SK-N-SH (cell line): ENCODE measurements around the gene ARMH3. TPM values are rescaled to one million over a fixed set of nuclear protein-coding genes. Genes with fewer than 3 reads are reported as not detected.

Experiments
- CTCF ChIA-PET: fragments of 300-600, 350-600 bp; formaldehyde crosslinking; extraction: SDS; loops from one replicate; lab custom pipeline; 2021; lab: Yijun Ruan, JAX
- POLR2A ChIA-PET: fragments of 350-600 bp; sonication (Branson Sonifier 250); formaldehyde crosslinking; extraction: SDS; loops from one replicate; lab custom pipeline; 2020; ENCODE audit warnings: antibody characterized with exemption, inconsistent platforms; lab: Yijun Ruan, JAX
- DNase-seq: peaks from one replicate; pipeline ENCODE4 v3.0.0; 2012
- H2AFZ ChIP-seq: fragments of 200-600 bp; sonication (generic); 2 replicates; pipeline ENCODE4 v1.8.1; 2016; ENCODE audit warnings: antibody characterized with exemption, mild to moderate bottlenecking, low read depth
- H3F3A ChIP-seq: fragments of 200-600 bp; sonication (generic); replicated peaks from 2 replicates; pipeline ENCODE3; 2016; ENCODE audit warnings: antibody characterized with exemption, mild to moderate bottlenecking; ENCODE audit not compliant: insufficient read depth
- H3K27ac ChIP-seq, 2 experiments: fragments of 200-500 bp in 1 of 2; fragments of 200-600 bp in 1 of 2; sonication (Bioruptor generic) in 1 of 2; sonication (generic), shearing (Covaris generic) in 1 of 2; 2 replicates each; pipeline versions ENCODE4 v1.5.1 to v1.6.1; 2014 to 2016; ENCODE audit warnings: low read depth in 2 of 2, inconsistent platforms in 1 of 2, low read length in 1 of 2, mild to moderate bottlenecking in 1 of 2, mixed read lengths in 1 of 2
- H3K27me3 ChIP-seq: fragments of 200-600 bp; sonication (generic), shearing (Covaris generic); 2 replicates; pipeline ENCODE4 v1.6.1; 2016; ENCODE audit warnings: mixed run types; ENCODE audit not compliant: insufficient read depth
- H3K36me3 ChIP-seq, 2 experiments: fragments of 200-500 bp in 1 of 2; fragments of 200-600 bp in 1 of 2; sonication (Bioruptor generic) in 1 of 2; sonication (generic) in 1 of 2; replicated peaks in 1 of 2; 2 replicates each; pipeline versions ENCODE3 to v1.5.1; 2014 to 2016; ENCODE audit warnings: low read length in 1 of 2, mild to moderate bottlenecking in 1 of 2; ENCODE audit not compliant: insufficient read depth in 2 of 2, control insufficient read depth in 1 of 2
- H3K4me1 ChIP-seq, 2 experiments: fragments of 200-500 bp in 1 of 2; fragments of 200-600 bp in 1 of 2; sonication (Bioruptor generic) in 1 of 2; sonication (generic), shearing (Covaris generic) in 1 of 2; 2 replicates each; pipeline versions ENCODE4 v1.5.1 to v1.6.1; 2014 to 2016; ENCODE audit warnings: low read depth in 1 of 2, low read length in 1 of 2, mixed run types in 1 of 2; ENCODE audit not compliant: insufficient read depth in 2 of 2, control insufficient read depth in 1 of 2
- H3K4me2 ChIP-seq: fragments of 200-600 bp; sonication (generic), shearing (Covaris generic); 2 replicates; pipeline ENCODE4 v1.6.1; 2017; ENCODE audit warnings: mixed run types
- H3K4me3 ChIP-seq, 2 experiments: fragments of 200-500 bp in 1 of 2; fragments of 200-600 bp in 1 of 2; sonication (Bioruptor generic) in 1 of 2; sonication (generic), shearing (Covaris generic) in 1 of 2; 2 replicates each; pipeline versions ENCODE4 v1.5.1 to v1.8.1; 2014 to 2016; ENCODE audit warnings: low read depth in 2 of 2, inconsistent platforms in 1 of 2, low read length in 1 of 2, mild to moderate bottlenecking in 1 of 2, mixed read lengths in 1 of 2, moderate library complexity in 1 of 2
- H3K79me2 ChIP-seq: fragments of 200-600 bp; sonication (generic); 2 replicates; pipeline ENCODE4 v1.8.1; 2017; ENCODE audit warnings: mild to moderate bottlenecking; ENCODE audit not compliant: insufficient read depth
- H3K9ac ChIP-seq: fragments of 200-600 bp; sonication (generic); 2 replicates; pipeline ENCODE4 v1.6.1; 2017; ENCODE audit warnings: mixed run types
- H3K9me2 ChIP-seq: fragments of 200-600 bp; sonication (generic); 2 replicates; pipeline ENCODE4 v1.6.1; 2017; ENCODE audit warnings: mixed run types
- H3K9me3 ChIP-seq: fragments of 200-600 bp; sonication (generic); 2 replicates; pipeline ENCODE4 v1.6.1; 2017; ENCODE audit warnings: mixed run types, mild to moderate bottlenecking, moderate library complexity
- H4K20me1 ChIP-seq: fragments of 200-600 bp; sonication (generic); 2 replicates; pipeline ENCODE4 v1.6.1; 2017; ENCODE audit warnings: mild to moderate bottlenecking, mixed run types; ENCODE audit not compliant: insufficient read depth
- ELF1 ChIP-seq: IDR thresholded peaks from 2 replicates; pipeline ENCODE4 v1.4.0; 2012
- EZH2phosphoT487 ChIP-seq: fragments of 200-600 bp; sonication (generic); IDR thresholded peaks from 2 replicates; pipeline ENCODE4 v1.6.1; 2017; ENCODE audit warnings: low read depth, mixed run types, mild to moderate bottlenecking, antibody characterized with exemption, moderate library complexity, borderline replicate concordance
- GABPA ChIP-seq: IDR thresholded peaks from 2 replicates; pipeline ENCODE4 v1.4.0; 2012; ENCODE audit warnings: low read depth, mild to moderate bottlenecking
- GATA2 ChIP-seq: sonication (generic); formaldehyde crosslinking; IDR thresholded peaks from 2 replicates; pipeline ENCODE4 v1.5.0; 2020; ENCODE audit warnings: mild to moderate bottlenecking, missing genetic modification reagents
- JUND ChIP-seq: IDR thresholded peaks from 2 replicates; pipeline ENCODE4 v1.4.0; 2012
- NFIC ChIP-seq: IDR thresholded peaks from 2 replicates; pipeline ENCODE4 v1.4.0; 2012; ENCODE audit warnings: borderline replicate concordance
- POLR2AphosphoS5 ChIP-seq: IDR thresholded peaks from 2 replicates; pipeline ENCODE4 v1.6.1; 2012; ENCODE audit warnings: low read depth, low read length
- RAD21 ChIP-seq: IDR thresholded peaks from 2 replicates; pipeline ENCODE4 v1.6.1; 2012; ENCODE audit warnings: mild to moderate bottlenecking, low read length
- RFX5 ChIP-seq: IDR thresholded peaks from 2 replicates; pipeline ENCODE4 v1.6.1; 2012; ENCODE audit warnings: mild to moderate bottlenecking, improper control_type of control experiment, low read length
- SIN3A ChIP-seq: IDR thresholded peaks from 2 replicates; pipeline ENCODE4 v1.6.1; 2012; ENCODE audit warnings: low read depth, mild to moderate bottlenecking, low read length, moderate library complexity, borderline replicate concordance
- TAF1 ChIP-seq: IDR thresholded peaks from 2 replicates; pipeline ENCODE4 v1.6.1; 2012; ENCODE audit warnings: low read depth, mild to moderate bottlenecking, low read length, moderate library complexity, borderline replicate concordance
- TEAD4 ChIP-seq: IDR thresholded peaks from 2 replicates; pipeline ENCODE4 v1.4.0; 2012; ENCODE audit warnings: mild to moderate bottlenecking, borderline replicate concordance; ENCODE audit not compliant: insufficient read depth
- YY1 ChIP-seq: IDR thresholded peaks from 2 replicates; pipeline ENCODE4 v1.4.0; 2012; ENCODE audit warnings: low read depth, mild to moderate bottlenecking
- WGBS: methylation state at CpG from one replicate; pipeline ENCODE4 v1.1.6; 2017; ENCODE audit warnings: low lambda C conversion rate; 5-methylcytosine and 5-hydroxymethylcytosine counted together
- polyA plus RNA-seq, 3 experiments: library from polyadenylated mRNA; depleted of rRNA; stranded (reverse); fragments of >200 nt; gene quantifications; 2 replicates each; pipeline ENCODE4 v1.2.3, GENCODE V29; 2012
- TF ChIP-seq, protein P1 (sequence below): IDR thresholded peaks from 2 replicates; pipeline ENCODE4 v1.4.0; 2012; ENCODE audit warnings: low read depth, borderline replicate concordance
- TF ChIP-seq, protein P2 (sequence below): fragments of 150-350 bp; IDR thresholded peaks from 2 replicates; pipeline ENCODE4 v1.6.1; 2016; ENCODE audit warnings: mild to moderate bottlenecking, low read depth, low read length
- TF ChIP-seq, protein P3 (sequence below): IDR thresholded peaks from 2 replicates; pipeline ENCODE4 v1.4.0; 2012; ENCODE audit warnings: low read depth, borderline replicate concordance

Gene ARMH3
- polyA plus RNA-seq, 1 of the 3 experiments (the other 2 are of a cell fraction): 12.1 TPM

DNA sequence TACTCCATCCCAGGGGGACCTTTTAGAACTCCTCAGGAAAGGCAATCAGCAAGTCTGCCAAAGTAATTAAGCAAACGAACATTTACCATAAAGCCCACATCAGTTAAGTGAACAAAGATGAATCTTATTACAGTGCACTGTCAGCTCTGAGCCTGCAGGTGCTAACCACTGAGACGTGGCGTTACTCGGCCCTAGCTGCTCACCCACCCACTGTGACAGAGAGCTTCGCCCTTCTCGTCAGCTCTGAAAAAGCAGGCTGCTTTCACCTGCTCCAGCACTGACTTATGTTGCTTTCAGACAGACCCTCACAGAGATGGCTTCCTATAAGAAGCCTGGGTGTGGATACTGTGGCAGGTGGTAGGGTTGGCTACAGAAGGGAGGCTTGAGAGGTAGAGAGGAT is 154.6 kb downstream of the ARMH3 start:
- CTCF ChIA-PET: interaction anchor here (0.9 to 7.7 kb wide), 4 partner anchors 12 to 171 kb away, joined by 3 to 52 read pairs (median 7); no protein-coding TSS in a partner anchor
- Histone ChIP-seq H4K20me1 (no peaks in the 10 kb centered on the region), H3K4me3 (no peak overlapping the region), H3K9ac (no peak overlapping the region), H3K9me2 (no peaks in the 10 kb centered on the region), H3K27me3 (no peaks in the 10 kb centered on the region), H3K79me2 (no peaks in the 10 kb centered on the region), H3K4me2 (no peak overlapping the region), H3K36me3 (peaks cover 3 to 4% of the 10 kb centered on the region in 2 experiments), H3K27ac (no peak overlapping the region), H3K4me1 (peaks cover 3 to 8% of the 10 kb centered on the region in 2 experiments; a peak in 1 of 4 replicates), H2AFZ (no peak overlapping the region), H3K9me3 (no peaks in the 10 kb centered on the region), H3F3A (no peaks in the 10 kb centered on the region)
- POLR2A ChIA-PET: no interaction called here
- TF ChIP-seq RAD21: no peak
- no peak for TF ChIP-seq ELF1
- no peak for TF ChIP-seq GABPA
- TF ChIP-seq TEAD4: no peak
- TF ChIP-seq RFX5: no peak
- TF ChIP-seq, protein P1, sequence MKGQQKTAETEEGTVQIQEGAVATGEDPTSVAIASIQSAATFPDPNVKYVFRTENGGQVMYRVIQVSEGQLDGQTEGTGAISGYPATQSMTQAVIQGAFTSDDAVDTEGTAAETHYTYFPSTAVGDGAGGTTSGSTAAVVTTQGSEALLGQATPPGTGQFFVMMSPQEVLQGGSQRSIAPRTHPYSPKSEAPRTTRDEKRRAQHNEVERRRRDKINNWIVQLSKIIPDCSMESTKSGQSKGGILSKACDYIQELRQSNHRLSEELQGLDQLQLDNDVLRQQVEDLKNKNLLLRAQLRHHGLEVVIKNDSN: no peak
- TF ChIP-seq EZH2phosphoT487: no peak
- TF ChIP-seq POLR2AphosphoS5: no peak
- TF ChIP-seq YY1: no peak
- no peak for TF ChIP-seq NFIC
- TF ChIP-seq GATA2 (CRISPR knock-in tag): no peak
- no peak for TF ChIP-seq JUND
- TF ChIP-seq, protein P2, sequence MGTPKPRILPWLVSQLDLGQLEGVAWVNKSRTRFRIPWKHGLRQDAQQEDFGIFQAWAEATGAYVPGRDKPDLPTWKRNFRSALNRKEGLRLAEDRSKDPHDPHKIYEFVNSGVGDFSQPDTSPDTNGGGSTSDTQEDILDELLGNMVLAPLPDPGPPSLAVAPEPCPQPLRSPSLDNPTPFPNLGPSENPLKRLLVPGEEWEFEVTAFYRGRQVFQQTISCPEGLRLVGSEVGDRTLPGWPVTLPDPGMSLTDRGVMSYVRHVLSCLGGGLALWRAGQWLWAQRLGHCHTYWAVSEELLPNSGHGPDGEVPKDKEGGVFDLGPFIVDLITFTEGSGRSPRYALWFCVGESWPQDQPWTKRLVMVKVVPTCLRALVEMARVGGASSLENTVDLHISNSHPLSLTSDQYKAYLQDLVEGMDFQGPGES: no peak
- TF ChIP-seq SIN3A: no peak
- TF ChIP-seq, protein P3, sequence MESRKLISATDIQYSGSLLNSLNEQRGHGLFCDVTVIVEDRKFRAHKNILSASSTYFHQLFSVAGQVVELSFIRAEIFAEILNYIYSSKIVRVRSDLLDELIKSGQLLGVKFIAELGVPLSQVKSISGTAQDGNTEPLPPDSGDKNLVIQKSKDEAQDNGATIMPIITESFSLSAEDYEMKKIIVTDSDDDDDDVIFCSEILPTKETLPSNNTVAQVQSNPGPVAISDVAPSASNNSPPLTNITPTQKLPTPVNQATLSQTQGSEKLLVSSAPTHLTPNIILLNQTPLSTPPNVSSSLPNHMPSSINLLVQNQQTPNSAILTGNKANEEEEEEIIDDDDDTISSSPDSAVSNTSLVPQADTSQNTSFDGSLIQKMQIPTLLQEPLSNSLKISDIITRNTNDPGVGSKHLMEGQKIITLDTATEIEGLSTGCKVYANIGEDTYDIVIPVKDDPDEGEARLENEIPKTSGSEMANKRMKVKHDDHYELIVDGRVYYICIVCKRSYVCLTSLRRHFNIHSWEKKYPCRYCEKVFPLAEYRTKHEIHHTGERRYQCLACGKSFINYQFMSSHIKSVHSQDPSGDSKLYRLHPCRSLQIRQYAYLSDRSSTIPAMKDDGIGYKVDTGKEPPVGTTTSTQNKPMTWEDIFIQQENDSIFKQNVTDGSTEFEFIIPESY: no peak
- TF ChIP-seq TAF1: no peak
- 99% methylated on average over 6 of the region's 6 CpGs for WGBS
- no peak for DNase-seq
